GM19372 (cell line): Measurements from ENCODE around the gene IDE.
A peak's percentile ranks its signal among the peaks of the same experiment; 100 is the strongest.

ENCODE experiments used
- ATAC-seq: cut with Tn5 transposase; IDR thresholded peaks from one replicate; pipeline ENCODE4 v1.9.1; 2021; ENCODE audit warnings: mild to moderate bottlenecking, low read depth, moderate library complexity; ENCODE audit not compliant: unreplicated experiment

IDE gene

DNA sequence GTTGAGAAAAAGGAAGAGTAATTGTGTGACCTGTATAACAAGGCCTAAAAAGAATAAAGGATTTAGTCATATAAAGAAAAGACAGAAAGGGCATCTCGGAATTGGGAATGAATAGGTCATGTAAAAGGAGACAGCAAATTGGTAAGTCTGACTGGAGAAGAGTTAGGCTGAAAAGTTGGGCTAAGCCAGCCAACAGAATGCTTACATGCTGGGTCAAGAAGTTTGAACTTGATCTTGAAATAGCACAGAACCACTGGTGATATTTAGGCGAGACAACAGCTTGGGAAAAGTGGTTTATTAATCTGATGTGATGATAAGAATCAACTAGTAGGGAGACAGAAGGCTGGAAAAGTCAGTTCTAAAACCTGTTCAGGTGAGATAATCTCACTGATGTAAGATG lies 4.8 kb downstream of the IDE start:
- ATAC-seq: no peak

DNA sequence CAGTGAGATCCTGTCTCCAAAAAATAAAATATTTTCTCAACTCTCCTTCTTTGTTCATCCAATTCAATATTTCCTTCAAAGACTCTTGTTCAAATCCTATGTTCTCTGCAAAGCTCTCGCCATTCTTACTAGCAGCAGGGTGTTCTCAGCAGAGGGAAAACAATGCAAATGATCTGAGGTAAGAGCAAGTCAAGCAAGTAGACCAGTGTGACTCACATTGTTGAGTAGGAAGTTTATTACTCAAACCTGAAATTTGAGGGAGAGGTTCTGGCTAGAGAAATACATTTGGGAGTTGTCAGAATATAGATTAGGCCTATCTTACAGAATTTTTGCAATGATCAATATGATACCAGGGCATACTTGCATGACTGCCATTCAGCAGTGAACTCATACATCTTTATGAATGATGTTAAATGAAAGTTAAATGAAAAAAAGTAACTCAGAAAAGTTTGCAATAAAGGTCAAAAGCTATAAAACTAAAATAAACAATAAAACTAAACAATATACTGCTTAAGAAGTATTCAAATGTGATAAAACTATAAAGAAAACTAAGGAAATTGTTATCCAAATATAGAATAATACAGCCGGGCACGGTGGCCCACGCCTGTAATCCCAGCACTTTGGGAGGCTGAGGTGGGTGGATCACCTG lies 5.8 kb downstream of the IDE start:
- no peak for ATAC-seq

DNA sequence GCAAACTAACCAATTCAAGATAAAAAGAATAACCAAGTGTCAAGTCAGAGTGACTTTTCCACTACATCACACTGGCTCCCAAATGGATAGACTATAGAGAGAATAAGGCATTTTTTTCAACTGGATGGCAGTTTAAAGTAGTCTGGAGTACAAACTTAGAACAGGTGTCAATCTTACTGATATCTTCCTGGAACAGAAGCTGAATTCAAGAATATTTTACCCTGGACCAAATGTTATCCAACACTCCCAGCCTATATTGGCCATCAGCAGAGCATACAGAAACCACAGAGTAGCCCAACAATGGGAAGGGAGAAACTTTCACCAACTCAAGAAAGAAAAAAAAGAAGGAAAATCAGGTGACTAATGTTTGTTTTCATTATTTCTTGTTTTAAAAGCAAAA lies 11.5 kb downstream of the IDE start:
- ATAC-seq: no peak

DNA sequence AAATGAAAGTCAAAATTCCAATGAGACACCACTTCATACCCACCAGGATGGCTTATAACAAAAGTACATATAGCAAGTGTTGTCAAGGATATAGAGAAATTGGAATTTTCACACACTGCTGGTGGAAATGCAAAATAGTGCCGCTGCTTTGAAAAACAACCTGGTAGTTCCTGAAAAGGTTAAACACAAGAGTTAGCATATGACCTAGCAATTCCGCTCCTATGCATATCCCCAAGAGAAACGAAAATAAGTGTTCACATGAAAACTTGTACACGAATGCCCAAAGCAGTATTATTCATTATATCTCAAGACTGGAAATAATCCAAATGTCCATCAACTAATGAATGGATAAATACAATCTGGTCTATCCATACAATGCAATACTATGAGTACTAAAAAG lies 14.8 kb downstream of the IDE start:
- ATAC-seq: no peak

DNA sequence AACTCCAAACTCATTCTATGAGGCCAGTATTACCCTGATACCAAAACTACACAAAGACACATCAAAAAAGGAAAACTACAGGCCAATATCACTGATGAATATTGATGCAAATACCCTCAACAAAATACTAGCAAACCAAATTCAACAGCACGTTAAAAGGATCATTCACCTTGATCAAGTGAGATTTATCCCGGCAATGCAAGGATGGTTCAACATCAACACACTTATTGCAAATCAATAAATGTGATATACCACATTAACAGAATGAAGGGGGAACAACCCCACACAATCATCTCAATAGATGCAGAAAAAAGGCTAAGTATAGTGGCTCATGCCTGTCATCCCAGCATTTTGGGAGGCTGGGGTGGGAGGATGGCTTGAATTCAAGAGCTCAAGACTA lies 19.9 kb downstream of the IDE start:
- ATAC-seq: no peak

DNA sequence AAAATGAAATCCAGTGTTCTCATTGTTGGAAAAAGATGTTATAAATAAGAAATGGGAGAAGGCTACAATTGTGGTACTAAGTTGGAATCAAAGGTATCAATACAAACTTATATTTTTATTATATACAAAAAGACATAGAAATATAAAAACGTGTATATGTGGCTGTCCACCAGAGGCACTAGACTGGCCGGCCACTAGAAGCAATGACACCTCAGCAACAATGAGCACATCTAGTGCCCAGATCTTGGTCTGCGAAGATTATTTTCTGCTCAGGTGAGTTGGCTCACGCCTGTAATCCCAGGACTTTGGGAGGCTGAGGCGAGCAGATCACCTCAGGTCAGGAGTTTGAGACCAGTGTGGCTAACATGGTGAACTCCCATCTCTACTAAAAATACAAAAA lies 21.6 kb downstream of the IDE start:
- ATAC-seq: no peak

DNA sequence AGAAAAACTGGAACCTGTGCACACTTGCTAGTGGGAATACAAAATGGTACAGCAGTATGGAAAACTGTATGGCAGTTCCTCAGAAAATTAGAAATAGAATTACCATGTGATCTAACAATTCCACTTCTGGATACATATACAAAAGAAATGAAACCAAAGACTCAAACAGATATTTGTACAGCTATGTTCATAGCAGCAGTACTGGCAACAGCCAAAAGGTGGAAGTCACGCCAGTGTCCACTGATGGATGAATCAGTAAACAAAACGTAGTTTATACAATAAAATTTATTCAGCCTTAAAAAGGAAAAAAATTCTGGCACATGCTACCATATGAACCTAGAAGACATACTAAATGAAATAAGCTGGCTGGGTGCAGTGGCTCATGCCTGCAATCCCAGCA lies 23.0 kb downstream of the IDE start:
- no peak for ATAC-seq

DNA sequence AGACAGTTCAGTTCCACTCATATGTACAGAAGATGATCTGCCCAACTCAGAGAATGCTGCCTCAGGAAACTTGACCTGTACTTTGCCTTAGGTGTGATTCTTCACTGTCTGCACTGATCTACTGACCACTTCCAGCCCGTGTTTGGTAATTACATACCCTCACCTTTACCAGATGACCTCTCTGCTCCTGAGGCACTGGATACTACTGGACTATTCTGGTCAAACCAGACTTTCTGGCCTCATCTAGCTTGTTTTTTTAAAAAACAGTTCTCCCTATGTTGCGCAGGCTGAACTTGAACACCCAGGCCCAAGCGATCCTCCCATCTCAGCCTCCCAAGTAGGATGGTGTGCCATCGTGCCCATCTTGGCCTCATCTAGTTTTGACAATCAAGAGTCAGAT lies 26.2 kb downstream of the IDE start:
- no peak for ATAC-seq

DNA sequence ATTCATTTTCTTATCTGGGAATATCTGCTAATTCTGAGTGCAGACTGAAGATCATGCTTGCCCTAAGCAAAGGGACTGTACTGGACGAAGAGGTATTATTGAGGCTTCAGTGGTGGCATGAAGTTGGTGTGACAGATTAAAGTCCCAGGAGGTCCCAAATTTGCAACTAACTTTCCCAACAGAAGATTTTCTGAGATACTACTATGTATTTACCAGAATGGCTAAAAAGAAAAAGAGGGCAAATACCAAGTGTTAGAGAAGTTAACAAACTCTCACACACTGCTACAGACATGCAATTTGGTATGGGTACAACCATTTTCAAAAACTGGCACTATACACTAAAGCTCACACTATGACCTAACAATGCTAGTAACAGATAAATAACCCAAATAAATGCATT lies 28.3 kb downstream of the IDE start:
- no peak for ATAC-seq

DNA sequence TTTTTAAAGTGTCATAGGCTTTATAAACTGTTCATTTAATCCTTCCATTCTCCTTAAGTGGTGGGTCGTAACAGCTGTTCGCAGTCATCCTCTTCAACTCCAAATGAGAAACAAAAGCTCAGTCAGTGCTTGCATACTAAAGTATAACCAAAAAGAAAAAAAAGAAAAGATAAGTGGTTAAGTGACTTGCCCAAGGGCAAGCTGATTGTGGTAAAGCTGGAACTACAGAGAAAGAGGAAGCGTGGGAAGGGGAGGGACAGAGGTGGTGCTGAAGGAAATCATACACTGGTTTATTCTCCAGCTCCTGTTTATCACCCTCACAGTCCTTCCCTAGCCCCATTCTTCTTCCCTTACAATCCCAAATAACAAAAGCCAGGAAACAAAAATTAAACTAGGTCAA lies 29.6 kb downstream of the IDE start:
- no peak for ATAC-seq

DNA sequence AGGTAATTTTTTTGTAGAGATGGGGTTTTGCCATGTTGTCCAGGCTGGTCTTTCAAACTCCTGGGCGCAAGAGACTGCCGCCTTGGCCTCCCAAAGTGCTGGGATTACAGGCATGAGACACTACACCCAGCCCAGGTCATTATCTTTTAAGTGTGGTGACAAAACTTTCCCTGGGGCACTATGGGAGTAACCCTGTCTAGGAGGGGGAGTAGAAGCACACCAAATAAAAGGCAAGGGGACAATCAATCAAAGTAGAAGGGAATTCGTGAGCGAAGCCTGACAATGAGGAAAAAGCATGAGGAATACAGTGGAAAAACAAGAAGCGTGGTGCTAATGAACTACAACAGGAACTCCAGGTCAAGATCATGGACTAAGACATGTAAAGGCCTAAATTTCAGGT lies 31.4 kb downstream of the IDE start:
- no peak for ATAC-seq

DNA sequence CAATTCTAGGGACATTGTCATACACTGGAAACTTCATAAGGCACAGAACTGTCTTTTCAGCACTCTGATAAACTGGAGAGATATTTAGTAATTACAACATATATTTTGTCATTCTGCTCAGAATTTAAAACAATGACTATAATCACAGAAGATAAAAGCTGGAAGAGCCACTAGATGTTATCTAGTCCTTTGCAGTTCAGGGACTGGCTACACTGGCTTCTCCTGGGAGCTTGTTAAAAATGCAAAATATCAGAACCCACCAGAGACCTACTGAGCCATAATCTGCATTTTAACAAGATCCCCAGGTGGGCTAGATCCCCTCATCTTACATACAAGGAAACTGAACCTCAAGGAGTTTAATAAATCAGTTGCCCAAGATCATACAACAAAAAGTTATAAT lies 32.3 kb downstream of the IDE start:
- ATAC-seq: no peak

DNA sequence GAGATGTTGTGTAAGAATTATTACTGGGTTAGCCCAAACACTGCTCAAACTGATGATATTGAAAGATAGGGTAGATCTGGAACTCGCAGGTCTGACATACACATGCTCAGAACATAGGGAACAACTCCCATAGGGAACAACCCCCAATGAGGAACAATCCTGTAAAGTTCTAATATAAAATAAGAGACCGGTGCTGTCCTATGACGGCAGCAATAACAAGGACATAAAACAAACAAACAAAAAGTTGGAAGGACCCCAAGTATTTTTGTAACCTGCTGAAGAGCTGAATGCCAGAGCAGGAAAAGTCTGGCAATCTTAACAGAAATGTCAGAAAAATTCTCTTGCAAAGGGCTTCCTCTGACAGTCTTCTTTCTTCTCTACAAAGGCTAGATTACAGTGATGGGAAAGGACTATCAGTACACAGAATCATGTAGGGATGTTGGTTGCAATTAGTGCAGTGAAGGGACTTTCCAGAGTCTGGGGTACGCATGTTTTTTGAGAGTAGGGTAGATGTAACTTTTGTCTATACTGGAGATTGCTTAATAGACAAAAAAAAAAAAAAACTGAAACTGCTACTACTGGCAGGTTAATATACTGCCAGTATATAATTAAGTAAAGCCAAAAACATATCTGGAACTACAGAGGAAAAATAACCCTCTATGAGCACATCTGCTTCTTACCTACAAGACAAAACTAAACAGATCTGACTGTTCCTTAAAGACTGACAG lies 35.5 kb downstream of the IDE start:
- ATAC-seq: no peak

DNA sequence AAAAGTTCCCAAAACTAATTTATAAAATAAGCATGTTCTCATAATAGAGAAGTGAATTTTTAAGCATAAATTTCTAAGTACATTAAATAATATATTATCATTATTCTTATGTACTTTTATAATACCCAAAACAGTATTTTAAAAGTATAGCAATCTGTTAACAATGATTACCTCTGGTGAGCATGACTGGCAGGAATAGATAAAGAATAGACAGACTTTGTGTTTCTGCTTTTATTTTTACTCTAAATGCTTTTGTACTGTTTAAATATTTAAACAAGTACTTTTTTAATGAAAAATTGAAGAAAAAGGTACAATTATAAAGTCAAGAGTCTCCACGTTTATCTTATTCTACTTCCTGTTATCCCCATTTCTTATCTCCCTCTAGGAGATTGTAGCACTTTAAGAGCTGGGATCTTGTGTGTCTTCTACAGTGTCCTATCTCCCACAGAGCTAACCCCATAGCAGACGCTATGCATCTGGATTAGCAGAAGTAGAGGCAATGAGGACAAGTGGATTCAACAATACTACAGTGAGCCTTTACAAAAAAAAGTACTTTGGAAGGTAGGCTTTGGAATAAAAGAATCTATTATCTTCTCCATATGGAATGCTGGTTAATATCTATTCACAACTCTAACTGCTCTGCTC lies 42.9 kb downstream of the IDE start:
- no peak for ATAC-seq

DNA sequence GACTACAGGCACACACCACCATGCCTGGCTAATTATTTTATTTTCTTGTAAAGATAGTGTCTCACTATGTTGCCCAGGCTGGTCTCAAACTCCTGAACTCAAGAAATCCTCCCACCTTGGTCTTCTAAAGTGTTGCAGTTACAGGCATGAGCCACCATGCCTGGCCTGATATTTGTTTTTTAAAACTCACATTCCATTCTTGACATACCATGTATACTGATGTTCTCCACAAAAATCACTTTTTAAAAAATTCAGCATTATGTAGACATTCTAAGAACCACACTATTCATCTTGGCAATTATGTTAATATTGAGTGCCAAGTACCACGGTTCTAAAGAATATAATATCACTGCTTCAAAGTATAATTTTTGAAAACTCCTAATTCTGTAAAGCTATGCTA lies 43.5 kb downstream of the IDE start:
- ATAC-seq: no peak

DNA sequence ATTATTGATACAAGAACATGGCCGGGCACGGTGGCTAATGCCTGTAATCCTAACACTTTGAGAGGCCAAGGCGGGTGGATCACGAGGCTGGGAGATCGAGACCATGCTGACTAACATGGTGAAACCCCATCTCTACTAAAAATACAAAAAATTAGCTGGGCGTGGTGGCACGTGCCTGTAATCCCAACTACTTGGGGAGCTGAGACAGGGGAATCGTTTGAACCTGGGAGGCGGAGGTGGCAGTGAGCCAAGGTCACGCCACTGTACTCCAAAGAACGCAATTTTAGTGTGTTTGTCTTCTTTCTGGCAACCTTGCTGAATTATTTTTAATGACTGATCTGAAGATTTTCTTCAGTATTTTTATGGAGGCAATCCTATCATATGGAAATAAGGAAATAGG lies 46.2 kb downstream of the IDE start:
- ATAC-seq: no peak

DNA sequence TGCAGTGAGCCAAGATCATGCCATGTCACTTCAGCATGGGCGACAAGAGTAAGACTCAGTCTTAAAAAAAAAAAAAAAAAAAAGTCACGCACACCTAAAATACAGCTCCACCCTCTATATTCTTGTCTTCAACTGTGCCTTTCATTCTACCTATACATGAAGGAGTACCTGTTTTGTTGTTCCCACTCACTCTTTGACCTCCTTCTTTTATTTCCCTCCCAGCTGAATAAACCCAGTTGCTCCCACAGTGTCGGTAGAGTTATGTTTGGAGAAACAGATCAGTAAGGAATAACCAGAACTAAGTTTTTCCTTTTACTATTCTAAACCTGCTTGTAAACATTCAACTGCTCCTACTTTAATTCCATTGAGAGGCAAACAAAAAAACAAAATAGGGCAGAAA lies 50.3 kb downstream of the IDE start:
- ATAC-seq: no peak

DNA sequence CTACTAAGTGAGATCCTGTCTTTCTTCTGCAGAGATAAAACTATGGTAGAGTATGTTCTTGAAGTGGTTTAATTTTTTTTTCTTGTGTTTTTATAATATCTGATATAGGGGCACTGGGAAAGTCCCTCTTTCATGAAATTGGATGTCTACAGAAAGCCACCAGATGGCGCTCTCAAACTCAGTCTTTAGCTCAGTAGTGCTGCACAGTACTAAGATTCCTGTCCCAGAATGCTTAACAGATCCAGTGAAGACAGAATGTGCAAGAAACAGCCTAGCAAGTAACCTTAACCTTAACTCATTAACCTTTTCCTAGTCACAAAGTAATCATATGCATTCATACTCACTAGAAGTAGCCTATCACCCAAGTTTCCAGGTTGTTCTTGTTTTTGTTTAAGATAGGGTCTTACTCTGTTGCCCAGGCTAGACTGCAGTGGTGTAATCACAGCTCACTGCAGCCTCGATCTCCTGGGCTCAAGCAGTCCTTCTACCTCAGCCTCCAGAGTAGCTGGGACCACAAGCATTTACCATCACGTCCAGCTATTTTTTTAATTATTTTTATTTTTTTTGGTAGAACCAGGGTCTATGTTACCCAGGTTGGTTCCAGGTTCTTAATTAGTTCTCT lies 56.7 kb downstream of the IDE start:
- peak; percentile 67 for ATAC-seq

DNA sequence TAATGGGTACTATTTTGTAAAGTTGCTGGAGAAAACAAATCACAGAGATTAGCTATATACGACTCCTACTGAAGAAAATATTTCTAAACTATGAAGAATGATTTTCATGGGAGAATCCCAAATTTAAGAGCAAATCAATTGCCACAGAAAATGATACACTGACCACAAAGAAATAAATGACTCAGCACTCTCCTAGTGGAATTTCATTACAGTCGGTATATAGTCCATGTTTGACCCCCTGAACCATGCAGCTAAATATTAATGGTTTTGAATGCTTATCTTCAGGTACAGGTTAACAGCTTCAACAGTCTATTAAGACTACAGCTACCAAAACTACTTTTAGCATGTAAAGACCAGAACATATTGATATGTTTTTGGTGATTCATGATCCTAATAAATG lies 65.0 kb downstream of the IDE start:
- no peak for ATAC-seq

DNA sequence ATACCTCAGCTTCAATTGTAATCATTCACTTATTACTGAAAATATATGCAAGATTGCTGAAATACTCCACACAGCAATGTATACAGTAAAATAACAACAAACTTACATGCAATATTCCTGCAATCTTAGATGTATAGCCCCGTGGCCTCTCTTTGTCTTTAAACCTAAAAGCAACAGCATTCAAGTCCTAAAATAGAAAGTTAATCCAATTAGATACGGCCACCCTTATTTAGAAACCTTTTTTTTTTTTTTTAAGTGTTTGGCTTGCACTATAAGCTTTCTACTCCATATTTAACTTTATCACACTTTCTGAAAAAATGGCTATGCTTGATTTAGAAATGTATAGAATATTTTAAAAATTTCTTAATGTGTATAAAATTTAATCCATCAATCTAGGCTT lies 67.6 kb downstream of the IDE start:
- ATAC-seq: no peak

DNA sequence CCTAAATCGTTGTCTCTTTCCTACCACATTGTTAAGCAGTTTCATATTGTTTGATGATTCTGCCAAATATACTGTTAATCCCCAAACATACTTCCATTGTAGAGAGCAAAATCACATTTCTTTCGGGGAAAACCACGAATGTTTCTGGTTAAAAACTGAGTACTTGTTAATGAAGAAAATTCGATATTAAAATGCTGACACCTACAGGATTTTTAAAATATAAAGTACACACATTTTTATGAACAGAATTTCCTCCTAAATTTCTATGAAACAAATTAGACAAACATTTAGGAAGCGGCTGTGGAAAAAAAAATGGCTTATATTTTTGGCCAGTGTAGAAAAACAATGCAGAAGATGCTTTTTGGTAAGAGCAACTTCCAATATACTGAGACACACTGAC lies 68.8 kb downstream of the IDE start:
- no peak for ATAC-seq
